GM10248 (cell line): Measurements from ENCODE around the gene ZDHHC16.
"Not testable (repeated sequence)": the region's sequence is repeated elsewhere in the genome, so short reads cannot be mapped to it uniquely, and the experiment has no call there.

Experiments used
- CTCF ChIA-PET: fragments of 300-600 bp; sonication (Branson Sonifier 250); formaldehyde crosslinking; extraction: SDS; loops from one replicate; lab custom pipeline; 2021; ENCODE audit warnings: antibody characterized with exemption; lab: Yijun Ruan, JAX
- POLR2A ChIA-PET: fragments of 350-650 bp; sonication (Branson Sonifier 250); formaldehyde crosslinking; extraction: SDS; loops from one replicate; lab custom pipeline; 2020; ENCODE audit warnings: antibody characterized with exemption; lab: Yijun Ruan, JAX
- DNase-seq: peaks from one replicate; pipeline ENCODE4 v3.0.0; 2012; ENCODE audit errors: extremely low spot score
- CTCF ChIP-seq: IDR thresholded peaks from 2 replicates; pipeline ENCODE4 v1.5.1; 2012; ENCODE audit warnings: mild to moderate bottlenecking, low read depth; ENCODE audit errors: extremely low read depth, missing control alignments, control extremely low read depth

Gene ZDHHC16

GRCh38 chr10:97466755-97467154 lies 20.8 kb downstream of the ZDHHC16 start:
- ChIA-PET POLR2A (interaction anchor here (0.6 to 0.7 kb wide), 2 partner anchors 11 to 33 kb away, joined by 3 read pairs; no protein-coding TSS in a partner anchor), CTCF (interaction anchor here (0.8 to 8.7 kb wide), 9 partner anchors 10 to 86 kb away, joined by 3 to 44 read pairs (median 5); no protein-coding TSS in a partner anchor)
- TF ChIP-seq CTCF, result no peak
- DNase-seq, result no peak

- TF ChIP-seq CTCF, result no peak
- POLR2A ChIA-PET, result no interaction called here
- no peak for DNase-seq
- CTCF ChIA-PET, result interaction anchor here (0.9 kb wide), 2 partner anchors 18 to 209 kb away, joined by 3 read pairs; no protein-coding TSS in a partner anchor
Measured at GRCh38 chr10:97468162-97468561, 22.2 kb downstream of the ZDHHC16 start.

GRCh38 chr10:97468781-97469180 lies 22.8 kb downstream of the ZDHHC16 start:
- DNase-seq, CTCF ChIA-PET, POLR2A ChIA-PET: not testable (repeated sequence)

- no peak for DNase-seq
- no peak for TF ChIP-seq CTCF
- ChIA-PET CTCF (interaction anchor here (0.9 to 2.6 kb wide), 2 partner anchors 10 to 13 kb away, joined by 3 to 8 read pairs; no protein-coding TSS in a partner anchor), POLR2A (no interaction called here)
Measured at GRCh38 chr10:97474918-97475317, 28.9 kb downstream of the ZDHHC16 start.

- POLR2A ChIA-PET, result no interaction called here
- CTCF ChIA-PET, result interaction anchor here (0.8 to 1.7 kb wide), 3 partner anchors 11 to 37 kb away, joined by 3 to 12 read pairs (median 5); no protein-coding TSS in a partner anchor
- no peak for TF ChIP-seq CTCF
- DNase-seq, result no peak
Measured at GRCh38 chr10:97475936-97476594, 30.1 kb downstream of the ZDHHC16 start.

GRCh38 chr10:97479410-97479809 lies 33.4 kb downstream of the ZDHHC16 start:
- POLR2A ChIA-PET, CTCF ChIA-PET, DNase-seq: not testable (repeated sequence)

GRCh38 chr10:97479939-97480338 lies 34.0 kb downstream of the ZDHHC16 start:
- ChIA-PET CTCF (interaction anchor here (0.6 kb wide), 1 partner anchor 16 kb away, joined by 3 read pairs; no protein-coding TSS in a partner anchor), POLR2A (no interaction called here)
- DNase-seq, result no peak
- no peak for TF ChIP-seq CTCF
